Retinal pigment epithelial cell (primary cell): ENCODE measurements around the gene P3H3.

ENCODE experiments used
- DNase-seq: peaks from one replicate; pipeline ENCODE4 v3.0.0-alpha.2; 2010; ENCODE audit warnings: low read depth
- H3K4me3 ChIP-seq: 2 replicates; pipeline ENCODE4 v1.5.1; 2011; ENCODE audit warnings: mild to moderate bottlenecking, low read length, control low read depth, moderate library complexity
- TF ChIP-seq, protein P1 (sequence below): conservative IDR thresholded peaks from 2 replicates; pipeline ENCODE4 v1.5.1; 2011; ENCODE audit warnings: low read depth, low read length, control low read depth, inconsistent platforms

The P3H3 gene

DNA sequence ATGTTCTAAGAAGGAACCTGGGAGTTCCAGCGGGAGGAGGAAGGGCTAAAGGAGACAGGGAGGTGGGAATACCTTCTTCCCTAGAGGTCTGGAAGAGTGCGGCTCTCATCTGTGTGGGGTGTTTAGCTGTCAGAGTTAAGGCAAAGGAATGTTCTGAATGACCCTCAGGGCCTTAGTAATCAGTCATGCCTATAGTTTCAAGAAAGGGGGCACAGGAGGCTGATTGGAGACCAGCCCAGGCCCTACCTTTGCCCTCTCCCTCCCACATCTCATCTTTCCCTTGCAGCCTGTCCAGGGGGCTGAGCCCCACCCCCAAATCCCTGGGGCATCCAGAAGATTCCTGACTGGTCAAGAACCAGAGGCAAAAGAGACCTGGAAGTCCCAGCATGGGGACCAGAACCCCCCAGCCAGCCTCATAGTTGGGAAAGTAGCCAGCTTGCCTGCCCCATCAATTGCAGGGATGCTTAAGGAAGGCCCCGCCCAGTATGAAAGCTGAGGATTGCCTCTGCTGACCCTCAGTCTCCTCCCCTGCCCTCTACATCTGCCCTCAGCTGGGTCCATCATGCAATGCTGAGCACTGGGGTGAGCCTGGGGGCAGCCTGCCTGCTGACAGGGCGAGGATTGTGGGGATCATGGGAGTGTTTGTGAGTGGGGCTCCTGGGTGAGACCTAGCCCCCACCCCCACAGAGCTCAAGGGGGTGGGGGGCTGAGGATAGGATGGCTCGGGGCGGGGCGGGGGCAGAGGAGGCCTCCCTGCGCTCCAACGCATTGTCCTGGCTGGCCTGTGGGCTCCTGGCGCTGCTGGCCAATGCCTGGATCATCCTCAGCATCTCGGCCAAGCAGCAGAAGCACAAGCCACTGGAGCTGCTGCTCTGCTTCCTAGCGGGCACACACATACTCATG lies 4.8 kb upstream of the P3H3 start:
- DNase-seq = no peak
- H3K4me3 ChIP-seq = no peak overlapping the region
- TF ChIP-seq, protein P1, sequence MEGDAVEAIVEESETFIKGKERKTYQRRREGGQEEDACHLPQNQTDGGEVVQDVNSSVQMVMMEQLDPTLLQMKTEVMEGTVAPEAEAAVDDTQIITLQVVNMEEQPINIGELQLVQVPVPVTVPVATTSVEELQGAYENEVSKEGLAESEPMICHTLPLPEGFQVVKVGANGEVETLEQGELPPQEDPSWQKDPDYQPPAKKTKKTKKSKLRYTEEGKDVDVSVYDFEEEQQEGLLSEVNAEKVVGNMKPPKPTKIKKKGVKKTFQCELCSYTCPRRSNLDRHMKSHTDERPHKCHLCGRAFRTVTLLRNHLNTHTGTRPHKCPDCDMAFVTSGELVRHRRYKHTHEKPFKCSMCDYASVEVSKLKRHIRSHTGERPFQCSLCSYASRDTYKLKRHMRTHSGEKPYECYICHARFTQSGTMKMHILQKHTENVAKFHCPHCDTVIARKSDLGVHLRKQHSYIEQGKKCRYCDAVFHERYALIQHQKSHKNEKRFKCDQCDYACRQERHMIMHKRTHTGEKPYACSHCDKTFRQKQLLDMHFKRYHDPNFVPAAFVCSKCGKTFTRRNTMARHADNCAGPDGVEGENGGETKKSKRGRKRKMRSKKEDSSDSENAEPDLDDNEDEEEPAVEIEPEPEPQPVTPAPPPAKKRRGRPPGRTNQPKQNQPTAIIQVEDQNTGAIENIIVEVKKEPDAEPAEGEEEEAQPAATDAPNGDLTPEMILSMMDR = no peak

DNA sequence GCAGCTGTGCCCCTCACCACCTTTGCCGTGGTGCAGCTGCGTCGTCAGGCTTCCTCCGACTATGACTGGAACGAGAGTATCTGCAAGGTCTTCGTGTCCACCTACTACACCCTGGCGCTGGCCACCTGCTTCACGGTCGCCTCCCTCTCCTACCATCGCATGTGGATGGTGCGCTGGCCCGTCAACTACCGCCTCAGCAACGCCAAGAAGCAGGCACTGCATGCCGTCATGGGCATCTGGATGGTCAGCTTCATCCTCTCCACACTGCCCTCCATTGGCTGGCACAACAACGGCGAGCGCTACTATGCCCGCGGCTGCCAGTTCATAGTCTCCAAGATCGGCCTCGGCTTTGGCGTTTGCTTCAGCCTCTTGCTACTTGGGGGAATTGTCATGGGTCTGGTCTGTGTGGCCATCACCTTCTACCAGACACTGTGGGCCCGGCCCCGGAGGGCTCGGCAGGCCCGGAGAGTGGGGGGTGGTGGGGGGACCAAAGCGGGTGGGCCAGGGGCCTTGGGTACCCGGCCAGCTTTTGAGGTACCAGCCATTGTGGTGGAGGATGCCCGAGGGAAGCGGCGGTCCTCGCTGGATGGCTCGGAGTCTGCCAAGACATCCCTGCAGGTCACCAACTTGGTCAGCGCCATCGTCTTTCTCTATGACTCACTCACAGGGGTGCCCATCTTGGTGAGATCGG lies 4.0 kb upstream of the P3H3 start:
- TF ChIP-seq, protein P1 = no peak

DNA sequence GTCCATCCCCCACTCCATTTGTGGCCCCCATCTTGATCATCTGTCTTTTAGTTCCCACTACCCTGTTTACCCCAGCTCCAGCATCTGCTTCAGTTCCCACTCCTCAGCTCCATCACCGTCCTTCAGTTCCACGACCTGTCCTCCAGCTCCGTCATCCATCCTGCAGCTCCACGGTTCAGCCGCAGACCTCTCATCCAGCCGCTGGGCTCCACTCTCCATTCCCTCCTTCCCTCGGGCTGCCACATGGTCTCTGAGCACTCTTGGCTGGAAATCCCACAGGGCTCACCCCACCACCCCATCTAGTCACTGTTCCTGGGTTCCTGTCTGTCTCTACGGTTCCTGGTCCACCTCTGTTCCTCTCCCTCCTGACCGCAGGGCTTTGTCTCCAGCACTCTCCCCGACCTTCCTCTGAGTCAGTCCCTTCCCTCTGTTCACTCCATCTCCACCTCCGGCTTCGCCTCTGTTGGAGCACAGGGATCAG lies 3.3 kb upstream of the P3H3 start:
- TF ChIP-seq, protein P1 = no peak
- no peak for DNase-seq
- H3K4me3 ChIP-seq = no peak overlapping the region

More for the DNA sequence above, 4.0 kb upstream of the P3H3 start:
- no peak overlapping the region for H3K4me3 ChIP-seq
- no peak for DNase-seq

DNA sequence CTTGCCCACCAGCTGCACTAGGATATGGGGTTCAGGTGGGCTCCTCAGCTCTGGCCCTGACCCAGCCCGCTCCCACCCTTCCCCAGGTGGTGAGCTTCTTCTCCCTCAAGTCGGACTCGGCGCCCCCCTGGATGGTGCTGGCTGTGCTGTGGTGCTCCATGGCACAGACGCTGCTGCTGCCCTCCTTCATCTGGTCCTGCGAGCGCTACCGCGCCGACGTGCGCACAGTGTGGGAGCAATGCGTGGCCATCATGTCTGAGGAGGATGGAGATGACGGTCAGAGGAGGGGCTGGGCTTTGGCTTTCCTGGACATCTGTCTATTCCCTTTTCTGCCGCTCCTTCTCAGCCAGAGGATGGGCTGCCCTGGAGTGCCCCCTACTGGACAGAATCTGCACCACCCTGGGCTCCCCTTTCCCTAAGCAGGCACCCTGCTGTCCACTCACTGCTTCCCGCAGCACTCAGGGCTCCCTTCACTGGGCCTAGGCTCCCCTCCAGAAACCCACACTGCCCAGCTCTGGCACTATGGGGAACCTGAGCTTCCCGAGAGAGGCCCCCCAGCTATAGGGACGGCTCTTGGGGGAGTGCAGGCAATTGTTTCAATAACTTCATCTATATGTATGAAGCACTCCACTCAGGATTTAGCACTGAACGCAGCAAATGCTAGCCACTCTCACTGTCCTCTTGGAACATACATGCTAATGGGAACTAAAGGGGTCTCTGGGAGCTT lies 2.6 kb upstream of the P3H3 start:
- DNase-seq = no peak
- H3K4me3 ChIP-seq = no peak overlapping the region
- TF ChIP-seq, protein P1 = peak; percentile 92

DNA sequence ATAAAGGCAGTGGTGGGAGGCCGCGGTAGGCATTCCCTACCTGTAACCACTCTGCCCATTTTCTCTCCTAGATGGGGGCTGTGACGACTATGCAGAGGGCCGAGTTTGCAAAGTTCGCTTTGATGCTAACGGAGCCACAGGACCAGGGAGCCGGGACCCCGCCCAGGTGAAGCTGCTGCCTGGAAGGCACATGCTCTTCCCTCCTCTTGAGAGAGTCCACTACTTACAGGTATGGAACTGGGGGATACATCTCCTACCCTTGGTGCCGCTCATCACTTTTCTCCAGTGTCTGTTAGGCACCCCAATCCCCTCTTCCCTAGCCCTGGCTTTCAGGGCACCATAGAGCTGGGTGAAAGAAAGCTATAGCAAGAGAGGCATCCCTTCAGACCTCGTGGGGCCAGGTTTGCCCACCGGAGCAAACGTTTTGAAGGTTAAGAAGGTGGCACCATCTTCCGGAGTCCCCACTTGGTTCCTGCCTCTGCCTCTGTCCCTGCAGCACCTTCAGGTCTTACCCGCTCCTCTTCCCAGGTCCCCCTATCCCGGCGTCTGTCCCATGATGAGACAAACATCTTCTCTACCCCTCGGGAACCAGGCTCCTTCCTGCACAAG lies 2.0 kb upstream of the P3H3 start:
- TF ChIP-seq, protein P1 = no peak
- no peak overlapping the region for H3K4me3 ChIP-seq
- no peak for DNase-seq

DNA sequence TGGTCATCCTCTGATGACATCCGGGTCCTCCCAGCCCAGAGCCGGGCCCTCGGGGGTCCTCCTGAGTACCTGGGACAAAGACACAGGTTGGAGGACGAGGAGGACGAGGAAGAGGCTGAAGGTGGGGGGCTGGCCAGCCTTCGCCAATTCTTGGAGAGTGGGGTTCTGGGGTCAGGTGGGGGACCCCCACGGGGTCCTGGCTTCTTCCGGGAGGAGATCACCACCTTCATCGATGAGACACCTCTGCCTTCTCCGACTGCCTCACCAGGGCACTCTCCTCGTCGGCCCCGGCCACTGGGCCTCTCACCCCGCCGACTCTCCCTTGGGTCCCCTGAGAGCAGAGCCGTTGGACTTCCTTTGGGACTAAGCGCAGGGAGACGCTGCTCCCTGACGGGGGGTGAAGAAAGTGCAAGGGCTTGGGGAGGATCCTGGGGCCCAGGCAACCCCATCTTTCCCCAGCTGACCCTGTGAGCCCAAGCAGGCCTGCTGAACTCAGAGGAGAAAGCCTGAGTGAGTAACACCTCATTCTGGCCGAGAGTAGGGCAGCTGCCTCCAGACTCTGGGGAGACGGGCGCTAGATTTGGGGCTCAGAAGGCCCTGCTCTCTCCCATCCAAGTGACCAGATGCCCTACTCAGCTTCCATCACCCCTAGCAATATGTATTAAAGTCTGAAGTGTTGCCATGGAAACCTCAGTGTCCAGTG lies 1.3 kb upstream of the P3H3 start:
- DNase-seq = no peak
- H3K4me3 ChIP-seq = no peak overlapping the region
- TF ChIP-seq, protein P1 = no peak
